ENCODE measurements around the gene MIER3. TPM values are rescaled to one million over a fixed set of nuclear protein-coding genes. Genes with fewer than 3 reads are reported as not detected.

Gene MIER3
- total and polyA plus RNA-seq, 2 donors from 2014 or later: 4.7 to 25.1 TPM

DNA sequence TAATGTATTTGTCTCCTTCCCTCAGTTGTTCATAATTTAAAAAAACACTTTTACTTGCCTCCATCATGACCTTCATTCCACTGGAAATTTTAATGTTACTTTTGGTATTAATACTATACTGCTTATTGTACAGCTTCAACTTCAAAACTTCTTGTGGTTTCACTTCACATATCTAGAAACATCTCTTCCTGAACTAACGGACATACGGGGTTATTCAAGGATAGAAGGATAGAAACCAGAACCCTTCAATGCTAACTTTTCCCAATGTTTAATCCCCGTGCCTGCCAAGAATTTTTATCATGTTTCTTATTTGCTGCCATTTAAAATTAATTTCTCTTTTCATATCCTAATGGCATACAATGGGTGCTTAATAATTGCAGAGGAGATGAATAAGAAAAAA is 78.9 kb downstream of the MIER3 start:
- intact Hi-C loops (cut with DNase I): no loop called here
- Histone ChIP-seq H3K27me3 (ENCODE audit: control insufficient read depth, insufficient read depth, low read length) (no peaks in the 10 kb centered on the region), H3K4me3 (ENCODE audit: low read length in 3 of 3) (no peak overlapping the region), H3K9ac (ENCODE audit: low read length in 3 of 3) (no peak overlapping the region), H3K9me3 (ENCODE audit: control insufficient read depth in 2 of 3, insufficient read depth in 1 of 3, low read length in 3 of 3) (no peaks in the 10 kb centered on the region), H3K36me3 (ENCODE audit: control insufficient read depth in 2 of 3, insufficient read depth in 3 of 3, low read length in 3 of 3) (peaks cover 21 to 33% (median 27%) of the 10 kb centered on the region in 3 donors), H3K4me1 (ENCODE audit: control insufficient read depth in 2 of 3, insufficient read depth in 2 of 3, low read depth in 1 of 3, low read length in 3 of 3) (no peaks in the 10 kb centered on the region), H3K27ac (ENCODE audit: low read depth in 2 of 2, low read length in 2 of 2) (no peak overlapping the region)
- DNase-seq (no peak), FAIRE-seq (no peak)
- TF ChIP-seq, protein P1, sequence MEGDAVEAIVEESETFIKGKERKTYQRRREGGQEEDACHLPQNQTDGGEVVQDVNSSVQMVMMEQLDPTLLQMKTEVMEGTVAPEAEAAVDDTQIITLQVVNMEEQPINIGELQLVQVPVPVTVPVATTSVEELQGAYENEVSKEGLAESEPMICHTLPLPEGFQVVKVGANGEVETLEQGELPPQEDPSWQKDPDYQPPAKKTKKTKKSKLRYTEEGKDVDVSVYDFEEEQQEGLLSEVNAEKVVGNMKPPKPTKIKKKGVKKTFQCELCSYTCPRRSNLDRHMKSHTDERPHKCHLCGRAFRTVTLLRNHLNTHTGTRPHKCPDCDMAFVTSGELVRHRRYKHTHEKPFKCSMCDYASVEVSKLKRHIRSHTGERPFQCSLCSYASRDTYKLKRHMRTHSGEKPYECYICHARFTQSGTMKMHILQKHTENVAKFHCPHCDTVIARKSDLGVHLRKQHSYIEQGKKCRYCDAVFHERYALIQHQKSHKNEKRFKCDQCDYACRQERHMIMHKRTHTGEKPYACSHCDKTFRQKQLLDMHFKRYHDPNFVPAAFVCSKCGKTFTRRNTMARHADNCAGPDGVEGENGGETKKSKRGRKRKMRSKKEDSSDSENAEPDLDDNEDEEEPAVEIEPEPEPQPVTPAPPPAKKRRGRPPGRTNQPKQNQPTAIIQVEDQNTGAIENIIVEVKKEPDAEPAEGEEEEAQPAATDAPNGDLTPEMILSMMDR (IDR thresholded peaks at IDR 0.05; ENCODE audit: borderline replicate concordance, extremely low read depth, insufficient read depth): no peak

DNA sequence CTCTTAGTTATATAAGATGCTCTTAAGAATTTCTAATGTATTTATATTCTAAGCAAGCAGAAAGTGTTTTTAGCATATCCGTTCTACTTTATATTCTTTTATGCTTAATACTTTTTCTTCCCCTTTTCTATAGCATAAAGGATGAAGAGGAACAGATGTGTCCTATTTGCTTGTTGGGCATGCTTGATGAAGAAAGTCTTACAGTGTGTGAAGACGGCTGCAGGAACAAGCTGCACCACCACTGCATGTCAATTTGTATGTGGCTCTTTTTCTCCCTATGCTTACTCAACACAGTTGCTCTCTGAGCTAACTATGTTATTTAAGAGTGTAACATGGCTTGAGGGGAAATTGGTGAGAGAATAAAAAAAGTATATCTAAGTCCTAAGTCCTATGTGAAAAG is 80.1 kb downstream of the MIER3 start:
- Histone ChIP-seq H3K27ac (ENCODE audit: low read depth in 2 of 2, low read length in 2 of 2) (no peak overlapping the region), H3K27me3 (ENCODE audit: control insufficient read depth, insufficient read depth, low read length) (no peaks in the 10 kb centered on the region), H3K36me3 (ENCODE audit: control insufficient read depth in 2 of 3, insufficient read depth in 3 of 3, low read length in 3 of 3) (peaks cover 18 to 33% (median 22%) of the 10 kb centered on the region in 3 donors), H3K9me3 (ENCODE audit: control insufficient read depth in 2 of 3, insufficient read depth in 1 of 3, low read length in 3 of 3) (no peaks in the 10 kb centered on the region), H3K9ac (ENCODE audit: low read length in 3 of 3) (no peak overlapping the region), H3K4me3 (ENCODE audit: low read length in 3 of 3) (no peak overlapping the region), H3K4me1 (ENCODE audit: control insufficient read depth in 2 of 3, insufficient read depth in 2 of 3, low read depth in 1 of 3, low read length in 3 of 3) (no peaks in the 10 kb centered on the region)
- DNase-seq (no peak), FAIRE-seq (no peak)
- intact Hi-C loops (cut with DNase I): no loop called here
- TF ChIP-seq, protein P1 (IDR thresholded peaks at IDR 0.05; ENCODE audit: borderline replicate concordance, extremely low read depth, insufficient read depth): no peak

Other genes starting within 250 kb of the MIER3 start
- 64.0 TPM for gene MAP3K1, start 136.6 kb downstream of the MIER3 start, total RNA-seq
- gene MAP3K1, start 136.6 kb downstream of the MIER3 start, polyA plus RNA-seq (ENCODE audit: insufficient read depth, low read depth, low replicate concordance): 8.1 TPM
- 9.3 TPM for gene SETD9, start 42.5 kb downstream of the MIER3 start, total RNA-seq
- 8.0 TPM for gene SETD9, start 42.5 kb downstream of the MIER3 start, polyA plus RNA-seq (ENCODE audit: insufficient read depth, low read depth, low replicate concordance)
- 80.9 TPM for gene GPBP1, start 221.9 kb upstream of the MIER3 start, total RNA-seq
- gene GPBP1, start 221.9 kb upstream of the MIER3 start, polyA plus RNA-seq (ENCODE audit: insufficient read depth, low read depth, low replicate concordance): 52.7 TPM